Hair follicle dermal papilla cell (primary cell): Measurements from ENCODE around the gene PISD. TPM values are rescaled to one million over a fixed set of nuclear protein-coding genes. Genes with fewer than 3 reads are reported as not detected.

ENCODE experiments used
- total RNA-seq: library from RNA; depleted of rRNA; stranded (reverse); fragments of >200 nt; gene quantifications from 2 replicates; pipeline ENCODE4 v1.2.3, GENCODE V29; 2012

PISD gene
- 34.1 and 39.0 TPM in 2 replicates for total RNA-seq

DNA sequence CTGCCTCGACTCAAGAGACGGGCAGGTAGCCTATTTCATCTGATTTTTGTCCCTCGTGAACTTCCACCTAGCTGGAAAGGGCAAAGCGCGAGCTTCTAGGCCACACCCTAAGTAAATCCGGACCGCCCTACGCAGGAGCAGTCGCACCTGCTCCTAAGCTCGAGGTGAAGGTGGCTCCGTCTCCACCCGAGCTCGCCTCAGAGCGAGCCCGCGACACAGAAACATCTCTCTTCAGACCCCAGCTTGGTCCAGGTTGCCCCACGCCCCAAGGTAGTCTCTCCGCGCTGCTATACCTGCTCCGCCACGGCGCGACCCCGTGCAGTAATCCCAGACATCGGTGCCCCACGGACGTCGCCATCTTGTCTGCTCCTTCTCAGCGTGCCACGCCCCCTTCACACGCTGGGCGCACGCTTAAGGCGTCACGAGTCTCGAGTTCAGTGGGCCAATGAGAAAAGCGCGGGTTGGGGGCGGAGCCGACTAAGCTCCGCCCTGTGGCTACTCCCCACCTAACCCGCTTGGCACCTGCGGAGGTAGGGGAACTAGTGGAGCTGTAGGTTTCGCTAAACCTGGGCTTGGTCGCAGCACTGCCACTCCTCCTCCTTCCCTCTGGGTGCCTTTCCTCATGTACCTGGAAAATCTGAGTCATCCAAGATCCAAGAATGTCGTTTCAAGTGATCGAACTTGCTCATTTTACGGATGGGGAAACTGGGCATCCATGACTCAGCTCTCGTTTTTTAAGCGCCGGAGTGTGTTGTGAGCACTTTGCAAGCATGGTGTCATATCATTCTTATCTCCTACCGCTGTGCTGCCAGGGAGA lies at the start of gene PISD:
Gene PISD, minus strand, starts transcription at position 365 of the 817 bp plus-strand sequence. Its CDS starts 7 bp downstream, at position 358.

Other genes starting within 250 kb of the PISD start
- gene EIF4ENIF1, start 172.4 kb downstream of the PISD start, total RNA-seq: 13.7 and 14.6 TPM in 2 replicates
- 9.5 and 15.9 TPM in 2 replicates for gene SFI1, start 165.7 kb downstream of the PISD start, total RNA-seq
- gene PRR14L, start 87.9 kb upstream of the PISD start, total RNA-seq: 23.7 and 24.4 TPM in 2 replicates
- 14.0 and 14.1 TPM in 2 replicates for gene DEPDC5, start 91.8 kb upstream of the PISD start, total RNA-seq